Stimulated activated CD4-positive, alpha-beta T cell treated with anti-CD3 and anti-CD28 coated beads, Interleukin-4, amount 100 ng/mL, for 48 hours (primary cell): ENCODE data around the gene ANTXR1.

Experiments used
- DNase-seq, 2 donors: peaks; one replicate each; pipeline ENCODE4 v3.0.0-alpha.2; 2020; ENCODE audit warnings: low read depth in 2 of 2

ANTXR1 gene

DNA sequence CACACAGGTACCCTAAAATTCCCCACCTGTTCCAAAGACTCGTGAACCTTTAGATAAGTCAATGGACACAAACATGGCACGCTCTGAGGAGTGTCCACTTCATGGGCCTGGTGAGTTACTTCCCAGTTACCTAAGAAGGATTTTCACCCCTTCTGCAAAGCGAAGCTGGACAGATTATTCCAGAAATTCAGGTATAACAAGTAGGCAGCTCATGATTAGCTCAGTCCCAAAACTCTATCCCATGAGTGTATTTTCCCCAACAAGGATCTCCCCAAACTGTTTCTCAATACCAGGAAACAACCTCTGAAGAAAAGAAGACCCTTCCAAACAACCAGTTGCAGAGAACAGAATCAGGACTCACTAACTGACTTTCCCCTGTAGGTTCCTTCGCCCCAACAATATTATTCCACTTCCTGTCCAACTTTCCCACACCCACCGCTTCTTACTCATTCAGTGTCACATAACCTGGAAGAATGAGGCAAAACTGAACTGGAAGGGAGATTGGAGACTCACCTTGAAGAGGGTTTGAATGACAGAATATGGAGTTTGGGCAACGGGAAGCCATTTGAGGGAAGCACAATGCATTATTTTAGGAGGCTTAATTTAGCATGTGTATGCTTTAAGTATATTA lies 120.1 kb downstream of the ANTXR1 start:
- DNase-seq, result no peak

DNA sequence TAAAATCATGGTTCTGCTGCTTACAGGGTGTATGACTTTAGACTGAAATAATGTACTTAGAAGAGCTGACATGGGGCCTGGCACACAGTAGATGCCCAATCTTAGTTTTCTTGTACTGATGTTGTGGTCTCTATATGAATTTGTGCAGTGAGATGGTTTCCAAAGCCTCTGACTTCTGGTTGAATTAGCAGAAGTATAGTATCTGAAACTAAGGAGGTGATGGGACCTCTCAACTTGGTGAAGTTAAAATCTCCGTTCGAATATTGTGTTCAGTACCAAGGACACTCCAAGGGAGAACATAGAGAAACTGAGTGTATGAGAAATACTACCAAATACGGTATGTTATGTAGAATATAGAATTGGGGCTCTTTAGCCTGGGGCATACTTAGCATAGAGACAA lies 120.9 kb downstream of the ANTXR1 start:
- DNase-seq, result no peak

DNA sequence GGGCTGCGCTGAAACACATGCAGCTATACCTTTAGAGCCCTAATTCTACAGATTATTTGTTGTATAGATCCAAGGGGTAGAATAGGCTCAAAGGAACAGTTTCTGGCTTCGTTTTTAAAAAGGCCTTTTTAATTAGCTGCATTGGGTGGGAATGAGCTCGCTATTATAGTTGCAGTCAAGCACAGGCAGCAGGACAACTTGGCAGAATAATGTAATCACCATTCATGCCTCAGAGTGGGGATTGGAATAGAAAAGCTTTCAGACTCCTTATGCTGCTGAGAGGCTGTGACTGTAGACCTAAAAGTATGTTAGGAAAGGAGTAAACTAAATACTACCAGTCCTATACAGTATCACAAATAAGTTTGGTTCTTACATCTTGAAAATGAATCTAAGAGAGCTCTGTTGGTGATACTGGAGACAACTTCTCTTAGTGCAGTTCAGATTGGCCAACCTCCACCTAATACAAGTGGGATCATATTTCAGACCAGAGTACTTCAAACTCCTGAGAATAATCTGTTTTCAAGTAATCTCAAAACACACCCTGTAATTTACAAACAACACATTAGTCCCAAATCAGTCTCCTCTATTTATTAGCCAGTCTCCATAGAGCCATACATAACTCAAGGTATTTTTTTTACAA lies 121.4 kb downstream of the ANTXR1 start:
- no peak for DNase-seq

DNA sequence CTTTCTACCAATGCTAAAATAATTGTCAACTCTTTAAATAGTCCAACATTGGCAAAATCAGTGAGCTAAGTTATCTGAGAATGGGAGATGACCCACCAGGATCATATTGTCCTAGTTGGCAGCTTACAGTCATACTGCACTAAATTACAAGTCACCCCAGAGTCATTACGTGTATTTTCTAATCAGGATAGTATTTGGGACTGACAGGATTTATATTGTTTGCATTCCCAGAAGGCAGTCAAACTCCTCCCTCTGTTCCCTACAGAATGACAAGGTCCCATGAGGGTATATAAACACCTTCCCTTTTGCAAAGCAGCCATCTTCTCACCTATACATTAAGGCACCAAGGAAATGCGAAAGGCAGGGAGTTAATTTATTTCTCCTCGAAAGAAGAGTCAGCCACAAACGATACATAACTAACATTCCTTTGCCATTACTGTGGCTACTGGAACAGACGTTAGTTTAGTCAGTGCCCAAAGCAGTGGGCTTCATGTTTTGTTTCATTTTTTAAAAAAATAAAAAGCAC lies 125.3 kb downstream of the ANTXR1 start:
- no peak for DNase-seq

DNA sequence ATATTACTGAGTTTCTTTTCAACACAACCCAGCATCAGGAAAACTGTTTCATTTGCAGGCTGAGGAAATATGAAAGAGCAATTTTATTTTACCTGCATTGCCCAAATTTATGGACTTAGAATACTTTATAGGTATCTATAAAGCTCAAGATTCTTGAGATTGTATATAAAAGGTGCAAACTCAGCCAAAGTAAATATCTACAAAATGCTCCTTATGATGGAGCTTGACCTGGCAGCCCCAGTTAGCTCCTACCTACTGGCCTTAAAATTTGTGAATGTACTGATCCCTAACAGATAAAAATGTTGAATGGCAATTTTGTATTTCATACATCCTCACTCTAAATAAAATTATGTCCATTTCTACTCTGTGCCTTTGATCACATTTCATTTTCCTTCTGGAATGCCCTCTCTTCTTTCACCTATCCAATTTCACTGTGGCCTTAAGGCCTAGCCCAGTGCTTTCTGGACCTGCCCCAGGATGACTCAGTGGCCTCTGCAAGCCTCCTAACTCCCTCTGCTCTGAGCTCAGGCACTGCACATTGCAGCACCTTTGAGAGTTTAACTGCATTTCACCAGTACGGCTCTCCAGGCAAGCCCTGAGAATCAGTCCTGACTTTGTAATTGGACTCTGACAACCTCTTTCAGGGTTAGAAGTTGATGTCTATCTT lies 125.9 kb downstream of the ANTXR1 start:
- DNase-seq, result no peak

DNA sequence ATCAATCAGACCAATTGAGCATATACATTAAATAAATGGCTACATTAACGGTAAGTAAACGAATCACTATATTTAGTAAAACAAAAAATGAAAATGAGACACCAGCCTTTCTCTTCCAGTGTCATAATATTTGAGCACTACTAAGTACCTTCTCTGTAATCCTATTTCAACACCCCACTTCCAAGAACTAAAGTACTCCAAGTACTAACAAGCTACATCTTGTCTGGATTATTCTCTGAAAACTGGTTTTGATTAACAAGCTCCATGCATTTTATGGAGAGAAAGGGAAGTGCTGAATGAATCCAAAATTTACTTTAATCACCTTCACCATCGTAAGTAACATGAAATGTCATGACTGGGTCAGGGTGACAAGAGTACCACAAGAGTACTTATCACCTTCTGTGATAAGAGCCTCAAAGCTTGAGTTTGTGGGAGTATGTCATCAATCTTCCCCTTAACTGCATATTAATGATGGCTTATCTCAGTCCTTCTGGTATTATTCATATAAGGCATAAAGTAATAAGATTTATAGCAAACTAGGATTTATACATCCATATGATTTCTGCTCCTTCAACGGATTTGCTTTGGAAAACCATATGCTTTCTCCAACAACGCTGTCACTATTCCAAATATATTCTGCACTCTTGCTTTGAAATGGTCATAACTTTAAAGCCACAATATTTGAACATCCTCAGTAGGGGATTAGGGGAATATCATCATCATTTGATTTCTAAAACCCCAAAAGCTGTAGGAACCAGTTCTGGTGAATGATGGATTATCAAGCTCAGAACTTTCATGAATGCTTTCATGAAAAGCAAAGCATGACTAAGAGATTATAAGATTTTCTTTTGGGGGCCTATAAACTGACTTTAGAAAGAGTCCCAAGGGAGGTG lies 127.0 kb downstream of the ANTXR1 start:
- DNase-seq, result no peak

DNA sequence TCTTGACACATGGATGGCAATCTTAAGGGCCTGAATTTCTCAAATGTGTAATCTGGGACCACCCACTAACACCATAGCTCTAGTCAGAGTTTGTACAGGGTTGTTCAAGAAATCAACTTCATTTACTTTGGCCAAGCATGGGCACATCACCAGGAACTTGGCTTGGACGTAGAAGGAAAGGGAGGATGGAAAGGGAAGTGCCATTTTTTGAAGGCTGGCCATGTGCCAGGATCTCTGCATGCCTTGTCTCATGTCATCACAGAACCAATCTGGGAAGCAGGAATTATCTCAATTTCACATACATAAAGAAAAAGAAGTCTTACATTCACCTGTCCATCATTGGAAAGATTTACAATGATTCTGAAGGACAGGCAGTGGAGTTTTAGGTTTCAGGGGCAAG lies 128.1 kb downstream of the ANTXR1 start:
- DNase-seq, result no peak

DNA sequence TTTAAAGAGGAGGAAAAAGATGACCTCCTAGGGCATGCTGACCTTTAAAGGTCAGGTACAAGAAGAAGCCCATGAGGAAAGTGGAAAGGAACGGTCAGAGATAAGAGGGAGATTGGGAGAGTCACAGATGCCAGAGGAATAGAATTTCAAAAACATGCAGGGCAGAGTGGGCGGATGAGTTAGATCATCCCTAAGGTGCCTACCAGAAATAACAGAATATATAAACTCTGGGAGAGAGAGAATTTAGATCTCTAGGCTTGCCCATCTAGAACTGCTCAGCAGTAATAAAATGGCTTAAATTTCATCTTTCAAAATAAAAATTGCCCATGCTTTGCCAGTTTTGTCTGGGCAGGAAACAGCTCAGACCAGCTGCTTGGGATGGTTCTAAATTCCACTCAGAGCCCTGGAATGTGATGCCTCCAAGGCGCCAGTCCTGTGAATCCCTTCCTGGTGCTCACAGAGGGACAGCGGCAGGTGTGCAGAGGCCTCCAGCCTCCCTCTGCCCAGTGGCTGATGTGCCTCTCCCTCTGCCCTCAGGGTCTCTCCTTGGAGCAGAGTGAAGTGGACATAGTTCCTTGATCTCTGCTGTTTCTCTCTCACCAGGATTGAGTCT lies 130.9 kb downstream of the ANTXR1 start:
- DNase-seq, result no peak

DNA sequence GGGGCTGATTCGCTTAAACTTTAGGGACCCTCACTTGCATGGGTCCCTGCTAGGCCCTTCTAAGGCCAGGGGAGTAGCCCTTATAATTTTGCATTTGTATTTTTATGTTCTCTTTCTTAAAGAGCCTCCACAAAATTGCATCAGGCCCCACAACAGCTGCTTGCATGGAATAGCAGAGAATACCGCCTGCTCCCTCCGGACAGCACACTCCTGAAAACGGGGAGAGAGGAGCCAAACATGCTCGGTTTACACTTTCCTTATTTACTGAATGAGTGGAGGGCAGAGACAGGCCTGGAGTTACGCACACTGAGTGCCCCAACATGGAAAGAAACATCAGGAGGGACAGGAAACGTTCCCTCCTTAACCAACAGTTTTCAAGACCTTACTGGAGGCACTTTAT lies 132.2 kb downstream of the ANTXR1 start:
- no peak for DNase-seq

DNA sequence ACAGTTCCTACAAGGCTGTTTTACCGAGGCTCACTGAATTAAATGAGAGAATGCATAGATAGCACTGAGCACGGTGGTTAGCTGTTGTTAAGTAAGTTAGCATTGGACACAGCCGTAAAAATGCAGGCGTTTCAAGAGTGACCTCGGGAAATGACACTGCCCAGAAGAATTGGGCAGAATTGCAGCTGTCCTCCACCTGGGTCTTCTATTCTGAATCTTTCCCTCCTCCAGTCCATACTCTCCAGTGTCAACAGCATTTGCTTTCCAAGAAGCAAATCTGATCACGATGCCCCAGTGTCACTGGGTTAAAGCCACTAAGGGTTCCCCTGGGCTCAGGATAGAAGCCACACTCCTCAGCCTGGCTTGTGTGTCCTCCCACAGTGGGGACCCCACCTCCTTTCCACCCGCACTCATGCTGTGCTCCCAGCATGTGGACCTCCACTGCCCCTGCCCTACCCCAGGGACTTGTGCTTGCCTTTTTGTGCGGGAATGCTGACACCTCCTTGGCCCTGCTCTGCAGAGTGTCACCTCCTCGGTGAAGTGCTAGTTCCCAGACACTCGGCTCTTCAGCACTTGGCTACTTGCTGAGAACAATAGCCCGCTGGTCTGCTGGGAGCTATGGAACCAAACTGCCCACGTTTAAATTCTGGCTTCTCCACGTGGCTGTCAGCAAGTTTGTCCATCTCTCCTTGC lies 135.0 kb downstream of the ANTXR1 start:
- no peak for DNase-seq

DNA sequence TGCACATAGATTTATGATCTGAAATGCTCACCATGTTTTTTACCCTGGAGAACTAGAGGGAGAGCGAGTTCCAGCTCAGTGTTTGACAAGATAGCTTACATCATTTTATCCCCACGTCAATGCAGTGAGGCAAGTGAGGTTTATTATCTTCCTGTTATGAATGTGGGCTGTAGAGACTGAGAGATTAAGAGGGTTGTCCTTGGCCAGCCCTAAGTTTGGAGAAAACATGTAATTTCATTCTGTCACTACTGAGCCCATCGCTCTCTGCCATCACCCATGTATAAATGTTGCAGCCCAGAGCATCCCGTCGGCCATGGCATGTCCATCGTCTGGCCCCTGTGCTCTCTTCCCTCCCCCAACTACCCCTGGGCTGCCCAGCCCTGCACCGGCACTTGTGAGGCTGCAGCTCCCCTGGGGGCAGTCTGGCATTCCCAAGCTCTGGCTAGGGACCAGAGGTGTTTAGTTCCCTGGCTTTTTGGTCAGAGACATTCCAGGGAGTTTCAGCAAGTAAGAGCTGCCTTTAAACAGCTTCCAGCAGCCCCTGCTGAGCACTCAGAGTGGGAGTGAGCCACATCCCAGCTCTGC lies 136.7 kb downstream of the ANTXR1 start:
- no peak for DNase-seq

DNA sequence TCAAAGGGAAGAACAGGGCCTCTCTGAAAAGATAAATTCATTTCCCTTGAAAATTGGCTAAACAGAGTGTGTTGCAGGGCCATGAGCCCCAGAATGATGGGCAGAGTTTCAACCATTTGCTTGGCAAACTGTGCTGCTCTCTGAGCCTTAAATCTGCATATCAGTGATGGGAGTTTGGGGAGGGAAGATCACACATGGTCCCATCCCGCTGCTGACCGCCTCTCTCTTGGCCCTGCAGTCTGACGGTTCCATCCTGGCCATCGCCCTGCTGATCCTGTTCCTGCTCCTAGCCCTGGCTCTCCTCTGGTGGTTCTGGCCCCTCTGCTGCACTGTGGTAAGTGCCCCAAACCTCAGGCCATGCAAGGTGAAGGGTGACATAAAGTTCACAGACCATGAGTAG lies 139.0 kb downstream of the ANTXR1 start:
- no peak for DNase-seq

DNA sequence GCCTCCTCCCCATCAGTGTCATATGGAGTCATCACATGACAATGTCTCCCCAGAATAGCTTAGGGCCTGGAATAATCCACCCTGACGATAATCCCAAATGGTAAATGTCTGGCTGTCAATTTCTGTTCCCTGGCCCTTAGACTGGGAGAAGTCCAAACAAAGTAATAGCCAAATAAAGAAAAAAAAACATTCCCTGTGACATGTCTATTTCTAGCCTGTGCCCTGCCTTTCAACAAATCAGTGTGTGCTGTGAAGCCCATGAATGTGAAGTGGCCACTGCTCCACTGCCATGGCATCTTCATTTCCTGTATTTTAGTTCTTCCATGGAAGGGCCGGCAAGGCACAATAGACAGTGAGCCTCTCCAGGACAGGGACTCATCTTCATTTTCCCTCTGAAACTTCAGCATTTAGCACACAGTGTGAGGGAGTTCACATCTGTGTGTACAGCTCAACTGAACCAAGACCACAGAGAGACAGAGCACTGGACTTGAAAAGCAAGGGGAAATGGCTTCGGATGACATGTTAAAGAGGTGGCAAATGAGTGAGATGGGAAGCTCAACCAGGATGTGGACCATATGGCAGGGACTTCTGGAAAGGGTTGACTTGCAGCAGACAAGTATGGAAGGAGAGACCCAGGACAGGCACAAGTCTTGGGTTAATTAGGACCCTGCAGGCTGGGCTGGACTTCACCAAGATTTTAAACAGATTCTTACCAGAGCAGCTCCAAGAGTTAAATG lies 140.0 kb downstream of the ANTXR1 start:
- DNase-seq, result no peak

DNA sequence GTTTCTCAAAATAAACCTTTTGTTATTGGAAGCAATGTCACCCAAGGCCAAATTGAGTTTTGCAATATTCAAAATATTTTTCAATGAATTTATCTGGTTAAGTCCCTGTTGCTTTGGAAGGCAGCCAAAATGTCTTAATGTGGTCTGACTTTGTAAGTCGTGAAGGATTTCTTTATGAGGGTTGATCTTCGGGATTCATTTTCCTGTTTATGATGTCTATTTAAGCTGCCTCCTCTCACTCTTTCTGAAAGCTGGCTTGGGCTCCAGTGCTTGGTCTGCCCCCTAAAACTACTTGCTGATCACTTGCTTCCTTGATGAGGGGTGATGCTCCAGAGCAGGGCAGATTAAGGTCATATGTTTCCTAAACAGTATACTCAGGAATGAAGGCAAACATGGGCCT lies 141.1 kb downstream of the ANTXR1 start:
- DNase-seq, result no peak

DNA sequence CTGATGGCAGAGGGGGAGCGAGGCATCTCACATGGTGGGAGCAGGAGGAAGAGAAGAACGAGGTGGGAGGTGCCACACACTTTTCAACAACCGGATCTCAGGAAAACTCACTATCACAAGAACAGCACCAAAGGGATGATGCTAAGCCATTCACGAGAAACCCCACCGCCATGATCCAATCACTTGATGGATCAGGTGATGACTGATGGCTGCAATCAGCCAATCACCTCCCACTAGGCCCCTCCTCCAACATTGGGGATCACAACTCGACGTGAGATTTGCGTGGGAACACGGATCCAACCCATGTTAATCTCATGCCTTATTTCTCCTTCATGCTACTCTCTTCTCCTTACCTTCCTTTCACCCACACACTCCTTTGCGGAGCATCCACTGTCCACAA lies 143.6 kb downstream of the ANTXR1 start:
- DNase-seq, result no peak

DNA sequence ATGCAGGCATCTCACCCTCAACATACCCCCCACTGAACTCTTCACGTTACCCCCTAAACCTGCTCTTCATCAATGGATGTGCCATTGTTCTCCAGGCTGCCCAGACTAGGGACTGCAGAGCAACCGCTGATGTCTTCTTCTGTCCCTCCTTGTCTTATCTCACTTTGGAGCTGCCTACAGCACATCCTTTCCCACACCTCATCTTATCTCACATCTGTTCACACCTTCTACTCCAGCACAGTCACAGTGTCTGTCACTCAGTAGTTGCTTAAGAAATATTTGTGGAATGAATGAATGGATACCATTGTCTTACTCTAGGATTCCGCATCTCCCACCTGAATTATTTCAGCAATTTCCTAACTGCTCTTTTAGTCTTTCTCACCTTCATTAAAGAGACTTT lies 144.5 kb downstream of the ANTXR1 start:
- DNase-seq, result no peak

DNA sequence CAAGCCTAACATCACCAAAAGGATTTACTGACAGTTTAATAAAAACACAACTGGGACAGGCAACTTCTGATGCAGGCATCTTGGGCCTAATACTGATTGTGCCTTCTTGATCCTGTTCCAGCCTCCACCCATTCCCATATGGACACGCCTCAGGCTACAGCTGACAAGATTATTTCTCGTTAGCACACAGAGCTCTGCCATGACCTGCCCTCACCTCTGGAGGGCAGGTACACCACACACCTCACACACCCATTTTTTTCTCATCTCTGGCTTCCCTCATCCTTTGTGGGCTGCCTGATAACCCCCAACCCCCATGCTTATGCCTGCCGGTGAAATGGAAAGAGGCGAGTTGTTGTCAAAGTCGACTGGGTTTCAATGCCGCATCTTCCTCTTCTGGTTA lies 147.0 kb downstream of the ANTXR1 start:
- no peak for DNase-seq

DNA sequence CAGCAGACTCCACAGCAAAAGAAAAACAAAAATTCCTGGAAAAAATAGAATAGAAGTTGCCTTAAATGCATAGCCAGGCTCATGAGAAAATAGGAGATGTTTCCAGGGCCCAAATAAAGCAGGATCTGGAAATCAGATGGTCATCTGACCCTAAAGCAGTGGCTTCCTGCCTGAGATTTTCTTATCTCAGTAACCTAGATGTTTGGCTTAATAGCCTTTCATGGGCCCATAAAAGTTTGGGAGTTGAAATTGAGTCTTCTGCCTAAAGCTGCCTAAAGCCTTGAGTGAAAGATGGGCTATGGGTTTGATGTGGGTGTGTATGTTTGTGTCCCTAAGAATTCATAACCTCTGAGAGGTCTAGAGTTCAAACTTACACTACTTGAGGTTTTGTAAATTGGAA lies 149.1 kb downstream of the ANTXR1 start:
- DNase-seq, result no peak

DNA sequence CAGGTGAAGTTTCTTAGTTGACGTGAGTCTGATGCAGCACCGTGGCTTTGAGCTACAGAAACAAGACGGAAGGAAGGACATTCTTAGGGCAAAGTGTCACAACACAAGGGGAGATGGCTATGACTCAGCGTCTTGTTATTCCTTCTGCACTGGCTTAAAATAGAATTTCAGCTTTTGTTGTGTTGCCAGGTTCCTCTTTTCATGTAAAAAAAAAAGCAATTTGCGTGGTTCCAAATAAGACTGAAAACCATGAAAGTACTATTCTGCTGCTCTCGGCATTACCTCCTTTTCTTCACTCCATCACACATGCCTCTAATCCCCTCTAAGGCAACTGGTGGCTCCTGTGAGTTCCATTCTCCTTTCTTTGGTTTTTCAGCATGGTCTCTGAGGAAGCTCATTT lies 150.1 kb downstream of the ANTXR1 start:
- DNase-seq, result no peak

DNA sequence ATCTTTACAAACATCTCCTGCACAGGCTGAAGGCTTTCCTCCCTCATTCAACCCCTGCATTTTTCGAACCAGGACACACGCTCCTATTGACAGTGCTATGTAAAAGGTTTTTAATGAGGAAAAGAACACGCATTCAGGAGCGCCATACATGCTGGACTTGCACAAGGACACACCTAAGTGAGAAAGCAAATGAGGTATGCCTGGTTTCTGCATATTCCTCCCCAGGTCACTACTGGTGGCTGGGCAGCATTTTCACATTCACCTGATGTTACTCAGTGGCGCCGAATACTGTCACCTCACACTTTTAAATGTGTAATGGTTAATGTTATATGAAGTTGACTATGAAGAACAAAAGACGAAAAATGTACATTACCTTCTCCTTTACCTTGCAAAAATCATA lies 150.6 kb downstream of the ANTXR1 start:
- no peak for DNase-seq
